GM19397 (cell line): ENCODE data around the gene MBLAC2.
A peak's percentile ranks its signal among the peaks of the same experiment; 100 is the strongest.

Experiments
- ATAC-seq: cut with Tn5 transposase; IDR thresholded peaks from one replicate; pipeline ENCODE4 v1.9.1; 2021; ENCODE audit warnings: mild to moderate bottlenecking, moderate library complexity; ENCODE audit not compliant: unreplicated experiment

The MBLAC2 gene

GRCh38 chr5:90472783-90473395 is 1.7 kb downstream of the MBLAC2 start:
- ATAC-seq: no peak

DNA sequence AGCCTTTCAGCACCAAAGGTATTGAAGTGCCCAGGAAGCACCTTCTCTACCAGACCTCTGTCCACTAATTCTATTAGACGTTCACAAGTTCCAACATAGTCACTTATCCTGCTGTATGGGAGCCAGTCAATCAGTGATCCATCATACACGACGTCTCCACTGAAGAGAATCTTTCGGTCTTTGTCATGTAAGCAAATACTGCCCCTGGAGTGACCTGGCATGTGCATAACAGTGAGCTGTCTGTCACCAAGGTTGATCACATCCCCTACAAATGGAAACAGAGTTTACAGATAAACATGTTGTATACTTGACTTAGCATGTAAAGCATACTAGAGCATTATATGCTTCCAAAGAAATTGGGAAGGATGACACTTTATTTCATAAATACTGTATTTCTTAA is 13.3 kb downstream of the MBLAC2 start:
- ATAC-seq: no peak

DNA sequence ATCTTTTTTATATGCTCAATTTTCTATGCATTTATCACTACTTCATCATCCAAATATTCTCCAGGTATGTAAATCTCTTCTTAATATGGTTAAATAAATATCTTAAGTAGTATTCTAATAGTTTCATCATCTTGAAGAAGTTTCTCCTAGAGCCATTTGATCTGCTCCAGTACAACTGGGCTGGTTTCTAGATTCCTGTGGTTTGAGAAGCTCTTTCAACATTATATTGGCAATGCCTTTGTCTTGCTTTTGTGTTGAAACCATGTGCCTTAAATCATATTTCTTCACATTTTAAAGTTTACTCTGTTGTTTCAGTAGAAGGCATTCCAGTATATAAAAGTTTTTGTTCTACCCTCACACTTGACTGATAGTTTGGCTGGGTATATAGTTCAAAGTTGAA is 27.6 kb downstream of the MBLAC2 start:
- no peak for ATAC-seq

GRCh38 chr5:90440644-90441043 is 33.9 kb downstream of the MBLAC2 start:
- no peak for ATAC-seq

GRCh38 chr5:90438100-90438499 is 36.5 kb downstream of the MBLAC2 start:
- no peak for ATAC-seq

GRCh38 chr5:90437663-90438062 is 36.9 kb downstream of the MBLAC2 start:
- ATAC-seq: no peak

- ATAC-seq: peak; percentile 72
These were observed 40.4 kb downstream of the MBLAC2 start for GRCh38 chr5:90434116-90434714.

- no peak for ATAC-seq
These were observed 50.3 kb downstream of the MBLAC2 start for GRCh38 chr5:90424245-90424644.

DNA sequence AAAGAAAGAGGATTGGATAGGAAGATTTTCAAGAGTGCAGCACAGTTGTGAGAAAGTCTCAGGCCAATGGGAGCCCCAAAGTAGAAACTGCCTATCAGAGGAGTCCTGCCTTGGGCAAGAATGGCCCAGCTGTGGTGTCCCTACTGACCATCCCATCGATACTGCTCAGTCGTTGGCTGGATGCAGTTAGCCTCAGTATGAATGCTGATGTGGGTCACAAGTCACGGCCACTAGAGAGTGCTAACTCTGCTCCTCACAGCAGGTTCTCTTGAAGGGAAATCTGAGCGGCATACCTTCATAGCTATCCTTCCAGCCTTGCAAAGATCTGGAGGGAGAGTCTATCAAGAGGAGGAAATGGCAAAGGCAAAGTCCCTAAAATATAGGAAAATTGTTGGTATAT is 53.4 kb downstream of the MBLAC2 start:
- ATAC-seq: no peak

DNA sequence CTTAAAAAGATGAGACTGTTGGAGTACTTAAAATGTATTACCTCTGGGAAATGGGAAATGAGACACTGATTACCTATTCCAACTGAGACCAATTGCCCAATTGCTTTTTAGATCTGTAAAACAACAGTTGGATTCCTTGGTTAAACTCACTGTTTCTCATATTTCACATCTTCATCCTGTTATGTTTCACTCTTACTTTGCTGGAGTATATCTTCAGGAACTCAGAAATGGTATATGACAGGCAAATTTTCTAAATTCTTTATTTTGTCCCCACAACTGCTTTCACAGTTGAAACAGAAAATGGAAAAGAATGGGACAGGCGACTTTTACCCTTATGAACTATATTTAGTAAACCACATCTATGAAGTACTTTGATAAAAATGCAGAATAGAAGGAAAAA is 56.4 kb downstream of the MBLAC2 start:
- ATAC-seq: no peak

DNA sequence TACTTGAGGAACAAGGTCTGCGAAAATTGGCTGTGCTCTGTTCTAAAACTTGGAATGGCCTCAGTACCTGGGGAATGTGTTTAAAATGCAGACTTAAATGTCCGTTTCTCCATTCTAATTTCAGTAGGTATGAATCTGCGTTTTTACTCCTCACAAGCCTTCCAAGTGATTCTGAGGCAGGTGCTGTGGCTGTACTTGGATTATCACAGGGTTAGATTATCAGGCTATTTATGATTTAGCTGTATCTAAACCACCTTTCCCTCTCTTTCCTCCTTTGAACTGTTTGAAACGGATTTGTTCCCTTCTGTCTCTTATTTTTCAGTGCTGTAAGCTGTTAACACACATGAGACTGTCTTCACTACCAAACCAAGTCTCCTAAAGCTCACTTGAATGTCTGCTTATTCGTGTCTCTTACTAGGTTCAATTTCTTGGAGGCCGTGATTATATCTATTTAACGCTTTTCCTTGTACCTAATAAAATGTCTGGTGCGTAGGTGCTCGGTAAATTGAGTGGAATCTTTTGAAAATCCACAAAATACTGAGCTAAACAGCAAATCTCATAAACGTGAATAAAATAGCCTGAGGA is 64.3 kb downstream of the MBLAC2 start:
- ATAC-seq: no peak

DNA sequence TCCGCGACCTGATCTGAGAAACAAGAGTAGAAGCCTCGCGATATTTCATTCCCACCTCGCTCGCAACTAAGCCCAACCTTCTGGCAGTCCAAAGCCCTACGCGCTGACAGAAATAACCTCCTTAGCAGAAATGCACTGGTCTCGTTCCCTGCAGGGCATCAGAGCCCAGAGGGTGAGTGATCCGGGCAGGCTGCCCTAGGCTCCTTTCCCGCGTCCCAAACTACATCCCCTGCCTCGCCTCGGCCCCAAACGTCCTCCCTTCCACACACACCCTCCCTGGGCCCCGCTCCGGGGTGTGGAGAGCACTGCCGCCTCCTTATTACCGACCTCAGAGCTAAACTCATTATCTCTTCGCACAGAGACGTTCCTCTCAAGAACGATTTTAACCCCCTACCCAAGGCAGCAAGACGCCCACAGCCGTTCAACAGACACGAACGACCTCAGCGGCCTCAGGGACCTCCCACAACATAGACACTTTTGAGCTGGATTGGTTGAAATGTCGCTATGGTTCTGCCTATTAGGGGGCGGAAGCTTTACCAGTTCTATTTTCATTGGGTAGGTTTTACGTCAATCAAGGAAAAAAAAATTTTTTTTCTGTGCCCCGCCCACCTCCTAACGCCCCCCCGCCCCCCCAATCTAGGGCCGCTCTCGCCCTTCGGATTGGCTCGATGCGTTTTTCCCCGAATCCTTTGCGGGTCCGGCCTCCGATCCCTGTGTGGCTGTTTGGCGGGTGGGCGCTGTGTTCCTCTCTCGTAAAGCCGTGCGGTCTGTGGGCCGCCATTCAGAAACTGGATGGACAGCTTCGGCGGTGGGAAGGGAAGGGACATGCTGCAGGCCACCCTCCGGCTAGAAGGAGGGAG is 65.0 kb downstream of the MBLAC2 start, which contains the start of gene CETN3:
TSS of gene CETN3 (minus strand) at position 439 of the 860 bp plus-strand sequence. CDS start at position 344, 95 bp downstream.
- peak; percentile 93 for ATAC-seq

- peak; percentile 0 for ATAC-seq
These were observed 65.8 kb downstream of the MBLAC2 start for GRCh38 chr5:90408571-90409317.
